Loucy (cell line): ENCODE results near the gene SLC18A3.

Experiments used
- EZH2phosphoT487 ChIP-seq: fragments of 200-600 bp; IDR thresholded peaks from 2 replicates; pipeline ENCODE4 v1.6.1; 2018; ENCODE audit warnings: antibody characterized with exemption, mild to moderate bottlenecking, moderate library complexity, borderline replicate concordance
- TF ChIP-seq, protein P1 (sequence below): fragments of 200-600 bp; sonication (generic); conservative IDR thresholded peaks from 2 replicates; pipeline ENCODE4 v1.5.1; 2014; ENCODE audit warnings: mild to moderate bottlenecking, antibody characterized with exemption, low read length

DNA sequence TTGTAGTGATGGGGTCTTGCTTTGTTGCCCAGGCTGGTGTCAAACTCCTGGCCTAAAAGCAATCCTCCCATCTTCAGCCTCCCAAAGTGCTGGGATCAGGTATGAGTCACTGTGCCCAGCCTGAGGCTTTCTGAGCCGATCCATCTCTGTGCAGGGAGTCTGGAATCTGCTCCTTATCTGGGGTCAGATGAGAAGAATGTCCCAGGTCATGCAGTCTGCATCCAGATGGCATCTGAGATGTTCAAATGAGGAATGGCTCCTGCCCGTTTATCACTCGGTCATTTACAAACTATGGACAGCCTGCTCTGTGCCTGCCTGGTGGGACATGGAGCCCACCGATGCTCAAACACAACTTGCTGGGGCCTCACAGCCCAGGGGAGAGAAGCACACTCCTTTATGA is 11.1 kb upstream of the SLC18A3 start:
- TF ChIP-seq, protein P1, sequence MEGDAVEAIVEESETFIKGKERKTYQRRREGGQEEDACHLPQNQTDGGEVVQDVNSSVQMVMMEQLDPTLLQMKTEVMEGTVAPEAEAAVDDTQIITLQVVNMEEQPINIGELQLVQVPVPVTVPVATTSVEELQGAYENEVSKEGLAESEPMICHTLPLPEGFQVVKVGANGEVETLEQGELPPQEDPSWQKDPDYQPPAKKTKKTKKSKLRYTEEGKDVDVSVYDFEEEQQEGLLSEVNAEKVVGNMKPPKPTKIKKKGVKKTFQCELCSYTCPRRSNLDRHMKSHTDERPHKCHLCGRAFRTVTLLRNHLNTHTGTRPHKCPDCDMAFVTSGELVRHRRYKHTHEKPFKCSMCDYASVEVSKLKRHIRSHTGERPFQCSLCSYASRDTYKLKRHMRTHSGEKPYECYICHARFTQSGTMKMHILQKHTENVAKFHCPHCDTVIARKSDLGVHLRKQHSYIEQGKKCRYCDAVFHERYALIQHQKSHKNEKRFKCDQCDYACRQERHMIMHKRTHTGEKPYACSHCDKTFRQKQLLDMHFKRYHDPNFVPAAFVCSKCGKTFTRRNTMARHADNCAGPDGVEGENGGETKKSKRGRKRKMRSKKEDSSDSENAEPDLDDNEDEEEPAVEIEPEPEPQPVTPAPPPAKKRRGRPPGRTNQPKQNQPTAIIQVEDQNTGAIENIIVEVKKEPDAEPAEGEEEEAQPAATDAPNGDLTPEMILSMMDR = no peak
- no peak for TF ChIP-seq EZH2phosphoT487
